ENCODE data around the gene PLEKHA8.

DNA sequence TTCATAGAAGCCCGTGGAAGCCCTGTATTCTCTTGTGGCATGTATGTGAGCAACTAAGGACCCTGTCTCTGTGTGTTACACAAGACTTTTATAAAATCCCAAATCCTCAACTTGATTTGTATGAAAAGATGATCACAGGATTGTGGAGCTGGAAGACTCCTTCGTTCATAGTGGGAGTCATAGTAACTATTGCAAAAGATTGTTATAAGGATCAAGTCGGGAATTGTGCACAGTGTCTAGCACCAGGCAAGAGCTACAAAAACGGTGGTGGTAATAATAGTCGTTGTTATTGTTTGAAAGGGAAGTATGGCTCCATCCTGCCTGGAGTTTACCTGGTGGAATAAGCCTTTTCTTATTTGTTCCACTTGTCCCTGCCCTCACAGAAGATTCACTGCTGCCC is 63.8 kb downstream of the PLEKHA8 start:
- TF ChIP-seq TAF1 (IDR thresholded peaks at IDR 0.05; ENCODE audit: low read depth, low read length) (no peak), CREB1 (IDR thresholded peaks at IDR 0.05) (no peak), POLR2AphosphoS5 (IDR thresholded peaks at IDR 0.05; ENCODE audit: low read depth, low read length) (no peak), CTCF (IDR thresholded peaks at IDR 0.05; ENCODE audit: control extremely low read depth in 1 of 3, insufficient read depth in 1 of 3, low read depth in 1 of 3, low read length in 3 of 3) (no peak), EZH2 (IDR thresholded peaks at IDR 0.05; ENCODE audit: low read depth, low read length, severe bottlenecking) (no peak)
